ENCODE results near the gene UBE3A.
"Not testable (repeated sequence)": the region's sequence is repeated elsewhere in the genome, so short reads cannot be mapped to it uniquely, and the experiment has no call there.

The UBE3A gene

DNA sequence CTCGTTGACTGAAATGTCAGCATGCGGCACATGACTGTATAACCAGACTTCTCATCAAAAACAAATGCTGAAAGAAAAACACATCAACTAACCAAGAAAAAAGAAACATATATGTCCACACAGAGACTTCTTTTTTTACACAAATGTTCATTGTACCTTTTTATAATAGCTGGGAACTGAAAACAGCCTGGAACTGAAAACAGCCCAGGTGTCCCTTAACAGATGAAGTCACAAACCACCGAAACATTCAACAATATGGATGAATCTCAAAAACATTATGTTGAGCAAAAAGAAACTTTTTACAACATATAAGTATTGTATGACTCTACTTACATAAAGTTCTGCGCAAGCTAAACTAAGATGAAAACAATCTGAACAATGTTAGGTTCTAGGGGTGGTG lies 20.6 kb downstream of the UBE3A start:
- no peak for DNase-seq (ENCODE audit: low spot score)
- TF ChIP-seq, protein P1, sequence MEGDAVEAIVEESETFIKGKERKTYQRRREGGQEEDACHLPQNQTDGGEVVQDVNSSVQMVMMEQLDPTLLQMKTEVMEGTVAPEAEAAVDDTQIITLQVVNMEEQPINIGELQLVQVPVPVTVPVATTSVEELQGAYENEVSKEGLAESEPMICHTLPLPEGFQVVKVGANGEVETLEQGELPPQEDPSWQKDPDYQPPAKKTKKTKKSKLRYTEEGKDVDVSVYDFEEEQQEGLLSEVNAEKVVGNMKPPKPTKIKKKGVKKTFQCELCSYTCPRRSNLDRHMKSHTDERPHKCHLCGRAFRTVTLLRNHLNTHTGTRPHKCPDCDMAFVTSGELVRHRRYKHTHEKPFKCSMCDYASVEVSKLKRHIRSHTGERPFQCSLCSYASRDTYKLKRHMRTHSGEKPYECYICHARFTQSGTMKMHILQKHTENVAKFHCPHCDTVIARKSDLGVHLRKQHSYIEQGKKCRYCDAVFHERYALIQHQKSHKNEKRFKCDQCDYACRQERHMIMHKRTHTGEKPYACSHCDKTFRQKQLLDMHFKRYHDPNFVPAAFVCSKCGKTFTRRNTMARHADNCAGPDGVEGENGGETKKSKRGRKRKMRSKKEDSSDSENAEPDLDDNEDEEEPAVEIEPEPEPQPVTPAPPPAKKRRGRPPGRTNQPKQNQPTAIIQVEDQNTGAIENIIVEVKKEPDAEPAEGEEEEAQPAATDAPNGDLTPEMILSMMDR (conservative IDR thresholded peaks at IDR 0.05; ENCODE audit: low read depth) = no peak
- ChIA-PET CTCF (interaction anchor here (0.6 kb wide), 2 partner anchors 21 to 481 kb away, joined by 3 to 5 read pairs; no protein-coding TSS in a partner anchor), POLR2A (ENCODE audit: low non-redundant PET) (no interaction called here)
- no peak overlapping the region for H3K27ac ChIP-seq

DNA sequence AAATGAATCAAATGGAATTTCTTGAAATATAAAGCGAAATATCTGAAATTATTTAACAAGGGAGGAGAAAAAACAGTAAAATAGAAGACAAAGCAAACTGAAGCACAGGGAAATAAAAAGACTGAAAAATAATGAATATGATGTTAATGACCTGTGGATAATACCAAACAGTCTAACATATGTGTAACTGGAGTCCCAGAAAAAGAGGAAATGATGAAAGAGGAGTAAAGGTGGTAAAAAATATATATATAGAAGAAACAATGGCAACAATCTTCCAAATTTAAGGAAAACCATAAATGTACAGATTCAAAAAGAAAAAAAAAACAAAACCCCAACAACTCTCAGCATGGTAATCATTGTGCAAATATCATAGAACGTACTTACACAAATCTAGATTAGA lies 21.2 kb downstream of the UBE3A start:
- no peak overlapping the region for H3K27ac ChIP-seq
- ChIA-PET POLR2A (ENCODE audit: low non-redundant PET) (no interaction called here), CTCF (interaction anchor here (0.7 kb wide), 1 partner anchor 29 kb away, joined by 4 read pairs; no protein-coding TSS in a partner anchor)
- no peak for DNase-seq (ENCODE audit: low spot score)
- TF ChIP-seq, protein P1 (conservative IDR thresholded peaks at IDR 0.05; ENCODE audit: low read depth) = no peak

DNA sequence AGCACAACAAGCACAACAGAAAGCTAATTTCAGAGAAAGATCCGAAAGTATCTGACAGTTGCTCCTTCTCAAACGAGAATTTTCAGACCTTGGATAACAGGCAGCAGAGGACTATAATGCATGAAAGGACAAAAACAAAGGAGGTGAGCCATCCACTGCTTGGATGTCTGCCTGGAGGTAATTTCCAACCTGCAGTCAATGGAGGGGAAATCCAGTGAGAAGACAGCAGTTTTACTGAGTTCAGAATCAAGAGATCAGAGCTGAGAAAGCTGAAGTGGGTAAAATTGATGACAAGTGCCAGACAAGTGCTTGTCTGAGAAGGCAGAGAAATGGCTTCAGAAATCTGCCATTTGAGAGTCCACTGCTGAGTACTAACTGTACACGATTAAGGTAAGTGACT lies 22.1 kb downstream of the UBE3A start:
- POLR2A ChIA-PET (ENCODE audit: low non-redundant PET) = no interaction called here
- DNase-seq (ENCODE audit: low spot score) = no peak
- TF ChIP-seq, protein P1 (conservative IDR thresholded peaks at IDR 0.05; ENCODE audit: low read depth) = no peak
- no peak overlapping the region for H3K27ac ChIP-seq
- CTCF ChIA-PET = no interaction called here

DNA sequence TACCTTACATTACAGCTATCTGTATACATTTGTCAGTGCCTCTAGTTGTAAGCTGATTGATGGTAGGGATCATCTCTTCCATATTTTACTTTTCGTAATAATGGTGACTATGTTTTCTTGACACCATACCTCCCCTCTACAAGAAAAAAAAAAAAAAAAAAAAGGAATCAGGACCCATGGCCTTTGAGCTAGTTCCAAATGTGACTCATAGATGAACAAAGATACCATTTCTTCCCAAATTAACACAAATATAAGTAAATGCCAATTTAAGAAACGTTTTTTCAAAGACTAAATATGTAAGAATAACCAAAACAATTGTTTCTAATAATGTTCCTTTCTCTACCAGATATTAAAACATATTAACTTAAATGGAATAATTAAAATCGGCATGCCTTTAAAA lies 23.1 kb downstream of the UBE3A start:
- H3K27ac ChIP-seq = no peak overlapping the region
- TF ChIP-seq, protein P1 (conservative IDR thresholded peaks at IDR 0.05; ENCODE audit: low read depth) = no peak
- no peak for DNase-seq (ENCODE audit: low spot score)
- ChIA-PET CTCF (interaction anchor here (0.7 kb wide), 1 partner anchor 210 kb away, joined by 6 read pairs; no protein-coding TSS in a partner anchor), POLR2A (ENCODE audit: low non-redundant PET) (no interaction called here)

DNA sequence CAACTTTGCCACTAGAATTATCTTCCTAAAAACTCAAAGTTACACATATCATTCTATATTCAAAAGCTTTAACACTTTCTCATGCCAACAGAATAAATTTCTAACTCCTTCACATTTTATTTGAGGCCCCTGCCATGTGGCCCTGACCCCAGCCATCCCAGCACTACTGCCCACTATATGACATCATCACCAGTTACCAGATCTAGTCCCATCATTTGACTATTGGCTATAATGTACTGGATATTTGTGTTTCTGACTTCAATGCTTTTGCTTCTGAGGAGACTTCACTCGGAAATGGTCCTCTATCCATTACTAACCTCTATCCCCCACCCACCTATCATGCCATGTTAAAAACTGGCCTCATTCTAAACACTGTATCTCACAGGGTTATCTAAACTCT lies 23.6 kb downstream of the UBE3A start:
- H3K27ac ChIP-seq = no peak overlapping the region
- DNase-seq (ENCODE audit: low spot score) = no peak
- TF ChIP-seq, protein P1 (conservative IDR thresholded peaks at IDR 0.05; ENCODE audit: low read depth) = no peak
- ChIA-PET CTCF (interaction anchor here (0.7 kb wide), 1 partner anchor 210 kb away, joined by 6 read pairs; no protein-coding TSS in a partner anchor), POLR2A (ENCODE audit: low non-redundant PET) (no interaction called here)

DNA sequence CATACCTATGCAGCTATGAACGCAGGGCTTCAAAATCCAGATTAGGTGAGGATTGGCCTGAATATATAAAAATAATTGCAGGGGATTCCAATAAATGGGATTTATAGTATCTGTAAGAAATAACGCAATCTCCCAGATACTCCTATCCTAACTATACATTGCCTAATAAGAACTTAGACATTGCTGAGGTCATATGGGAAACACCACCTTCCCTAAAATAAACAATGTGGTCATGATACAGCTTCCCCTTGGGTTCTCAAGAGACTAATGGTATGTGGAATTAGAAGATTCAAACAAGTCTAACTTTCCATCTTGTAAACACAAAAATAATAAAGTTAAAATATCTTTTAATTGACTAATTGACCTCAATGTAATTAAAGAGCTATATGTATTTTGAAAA lies 28.2 kb downstream of the UBE3A start:
- ChIA-PET CTCF (interaction anchor here (0.6 to 1.0 kb wide), 3 partner anchors 25 to 450 kb away, joined by 3 to 4 read pairs (median 3); no protein-coding TSS in a partner anchor), POLR2A (ENCODE audit: low non-redundant PET) (no interaction called here)
- no peak for DNase-seq (ENCODE audit: low spot score)
- H3K27ac ChIP-seq = no peak overlapping the region
- TF ChIP-seq, protein P1 (conservative IDR thresholded peaks at IDR 0.05; ENCODE audit: low read depth) = no peak

DNA sequence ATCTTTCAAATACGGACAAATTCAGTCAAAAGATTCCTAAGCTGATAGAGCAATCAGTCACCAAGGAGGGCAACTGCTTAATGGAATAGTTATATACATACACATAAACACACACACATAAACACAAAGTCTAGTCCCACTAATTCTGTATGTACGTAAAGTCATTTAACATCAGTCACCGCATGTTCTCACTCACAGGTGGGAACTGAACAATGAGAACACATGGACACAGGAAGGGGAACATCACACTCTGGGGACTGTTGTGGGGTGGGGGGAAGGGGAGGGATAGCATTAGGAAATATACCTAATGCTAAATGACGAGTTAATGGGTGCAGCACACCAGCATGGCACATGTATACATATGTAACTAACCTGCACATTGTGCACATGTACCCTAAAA lies 29.1 kb downstream of the UBE3A start:
- POLR2A ChIA-PET (ENCODE audit: low non-redundant PET); DNase-seq (ENCODE audit: low spot score); CTCF ChIA-PET; H3K27ac ChIP-seq: not testable (repeated sequence)

All from RWPE1 (cell line).